Natural killer cell (primary cell): ENCODE data around the gene TMEM88. TPM values are rescaled to one million over a fixed set of nuclear protein-coding genes. Genes with fewer than 3 reads are reported as not detected.

Source experiments
- ATAC-seq, 3 donors: fragments of 150-1000 bp in 2 of 3; fragments of 200-7000 bp in 1 of 3; cut with Tn5 transposase; 1 replicate in 1 of 3; 2 replicates in 2 of 3; pipeline ENCODE4 v1.10.0; 2021; ENCODE audit warnings: mild to moderate bottlenecking in 2 of 3, moderate library complexity in 2 of 3
- DNase-seq, 2 donors: peaks; one replicate each; pipeline versions ENCODE4 v3.0.0 to v3.0.0-alpha.2; 2013 to 2021; ENCODE audit warnings: mixed read lengths in 1 of 2
- H3K27ac ChIP-seq: one replicate; pipeline ENCODE4 v1.5.1; 2013; ENCODE audit warnings: mild to moderate bottlenecking, low read length
- H3K27me3 ChIP-seq: one replicate; pipeline ENCODE4 v1.6.1; 2013; ENCODE audit warnings: low read length; ENCODE audit not compliant: control insufficient read depth, insufficient read depth
- H3K36me3 ChIP-seq: one replicate; pipeline ENCODE4 v1.6.1; 2013; ENCODE audit warnings: low read length; ENCODE audit not compliant: control insufficient read depth, insufficient read depth
- H3K4me1 ChIP-seq: one replicate; pipeline ENCODE4 v1.6.1; 2013; ENCODE audit warnings: low read length; ENCODE audit not compliant: control insufficient read depth, insufficient read depth
- H3K4me3 ChIP-seq: one replicate; pipeline ENCODE4 v1.5.1; 2013; ENCODE audit warnings: low read length
- H3K9me3 ChIP-seq: one replicate; pipeline ENCODE4 v1.6.1; 2013; ENCODE audit warnings: low read length; ENCODE audit not compliant: control insufficient read depth, insufficient read depth
- H3K27ac Mint-ChIP-seq, 2 donors: one replicate each; pipeline ENCODE4 v1.8.0; 2022; ENCODE audit warnings: mild to moderate bottlenecking in 2 of 2, mixed read lengths in 2 of 2, moderate library complexity in 1 of 2
- H3K27me3 Mint-ChIP-seq, 2 donors: one replicate each; pipeline ENCODE4 v1.8.0; 2022; ENCODE audit warnings: low read depth in 2 of 2, mixed read lengths in 2 of 2
- H3K36me3 Mint-ChIP-seq: one replicate; pipeline ENCODE4 v1.8.0; 2022; ENCODE audit warnings: mixed read lengths
- H3K4me1 Mint-ChIP-seq, 2 donors: one replicate each; pipeline ENCODE4 v1.8.0; 2022; ENCODE audit warnings: mixed read lengths in 2 of 2
- H3K4me3 Mint-ChIP-seq: one replicate; pipeline ENCODE4 v1.8.0; 2022; ENCODE audit warnings: mild to moderate bottlenecking, moderate library complexity, mixed read lengths
- H3K9me3 Mint-ChIP-seq, 2 donors: one replicate each; pipeline ENCODE4 v1.8.0; 2022; ENCODE audit warnings: mixed read lengths in 2 of 2
- WGBS: methylation state at CpG from one replicate; pipeline ENCODE4 v1.1.7; 2013; ENCODE audit warnings: missing lambda C conversion rate; ENCODE audit not compliant: insufficient coverage; 5-methylcytosine and 5-hydroxymethylcytosine counted together
- intact Hi-C: fragments of 100-400 bp; cut with micrococcal nuclease; formaldehyde crosslinking; loops from one replicate; pipeline ENCODE4 v1.14.2; 2022
- total RNA-seq, 4 donors: library from RNA; stranded (reverse); fragments of 120-200 nt in 1 of 4; gene quantifications; one replicate each; pipeline versions ENCODE4 v1.2.3 to v1.2.4, GENCODE V29; 2013 to 2022
- TF ChIP-seq, protein P1 (sequence below): fragments of 200-600 bp; IDR thresholded peaks from one replicate; pipeline ENCODE4 v1.8.0; 2022; ENCODE audit warnings: antibody characterized with exemption

TMEM88 gene
- total RNA-seq, 3 donors from 2014 or later (not counting 1 experiment from before 2014, with no cell fraction given) = 12.7 to 45.5 (median 27.6) TPM

DNA sequence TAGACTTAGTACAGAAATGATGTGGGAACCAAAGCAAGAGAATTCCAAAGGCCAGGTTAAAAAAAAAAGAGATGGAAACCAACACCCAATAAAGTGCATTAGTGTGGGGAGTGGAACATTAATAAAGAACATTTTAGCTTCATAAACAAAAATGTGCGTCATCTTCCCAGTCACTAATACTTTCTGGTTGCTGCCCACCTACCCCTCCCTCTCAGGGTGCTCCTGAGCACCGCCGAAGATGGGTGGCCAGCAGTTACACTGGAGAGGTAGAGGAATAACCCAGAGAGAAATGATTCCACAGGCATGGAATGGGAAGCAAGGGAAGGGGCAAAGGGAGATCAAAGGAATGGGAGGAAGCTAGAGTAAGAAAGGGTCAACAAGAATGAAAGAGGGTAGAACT lies 27.8 kb downstream of the TMEM88 start:
- no peak for DNase-seq
- H3K4me1 Mint-ChIP-seq = no peaks in the 10 kb centered on the region
- Histone ChIP-seq H3K36me3 (peaks cover 27% of the 10 kb centered on the region), H3K4me3 (no peak overlapping the region), H3K27ac (no peak overlapping the region), H3K9me3 (no peaks in the 10 kb centered on the region), H3K4me1 (peaks cover 27% of the 10 kb centered on the region), H3K27me3 (no peaks in the 10 kb centered on the region)
- WGBS = no CpG with 5 or more reads among the region's 3 CpGs
- no peaks in the 10 kb centered on the region for H3K9me3 Mint-ChIP-seq
- TF ChIP-seq, protein P1, sequence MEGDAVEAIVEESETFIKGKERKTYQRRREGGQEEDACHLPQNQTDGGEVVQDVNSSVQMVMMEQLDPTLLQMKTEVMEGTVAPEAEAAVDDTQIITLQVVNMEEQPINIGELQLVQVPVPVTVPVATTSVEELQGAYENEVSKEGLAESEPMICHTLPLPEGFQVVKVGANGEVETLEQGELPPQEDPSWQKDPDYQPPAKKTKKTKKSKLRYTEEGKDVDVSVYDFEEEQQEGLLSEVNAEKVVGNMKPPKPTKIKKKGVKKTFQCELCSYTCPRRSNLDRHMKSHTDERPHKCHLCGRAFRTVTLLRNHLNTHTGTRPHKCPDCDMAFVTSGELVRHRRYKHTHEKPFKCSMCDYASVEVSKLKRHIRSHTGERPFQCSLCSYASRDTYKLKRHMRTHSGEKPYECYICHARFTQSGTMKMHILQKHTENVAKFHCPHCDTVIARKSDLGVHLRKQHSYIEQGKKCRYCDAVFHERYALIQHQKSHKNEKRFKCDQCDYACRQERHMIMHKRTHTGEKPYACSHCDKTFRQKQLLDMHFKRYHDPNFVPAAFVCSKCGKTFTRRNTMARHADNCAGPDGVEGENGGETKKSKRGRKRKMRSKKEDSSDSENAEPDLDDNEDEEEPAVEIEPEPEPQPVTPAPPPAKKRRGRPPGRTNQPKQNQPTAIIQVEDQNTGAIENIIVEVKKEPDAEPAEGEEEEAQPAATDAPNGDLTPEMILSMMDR = no peak
- ATAC-seq = no peak
- no peaks in the 10 kb centered on the region for H3K36me3 Mint-ChIP-seq
- no peak overlapping the region for H3K4me3 Mint-ChIP-seq
- no peaks in the 10 kb centered on the region for H3K27me3 Mint-ChIP-seq
- intact Hi-C loops = no loop called here
- no peak overlapping the region for H3K27ac Mint-ChIP-seq

DNA sequence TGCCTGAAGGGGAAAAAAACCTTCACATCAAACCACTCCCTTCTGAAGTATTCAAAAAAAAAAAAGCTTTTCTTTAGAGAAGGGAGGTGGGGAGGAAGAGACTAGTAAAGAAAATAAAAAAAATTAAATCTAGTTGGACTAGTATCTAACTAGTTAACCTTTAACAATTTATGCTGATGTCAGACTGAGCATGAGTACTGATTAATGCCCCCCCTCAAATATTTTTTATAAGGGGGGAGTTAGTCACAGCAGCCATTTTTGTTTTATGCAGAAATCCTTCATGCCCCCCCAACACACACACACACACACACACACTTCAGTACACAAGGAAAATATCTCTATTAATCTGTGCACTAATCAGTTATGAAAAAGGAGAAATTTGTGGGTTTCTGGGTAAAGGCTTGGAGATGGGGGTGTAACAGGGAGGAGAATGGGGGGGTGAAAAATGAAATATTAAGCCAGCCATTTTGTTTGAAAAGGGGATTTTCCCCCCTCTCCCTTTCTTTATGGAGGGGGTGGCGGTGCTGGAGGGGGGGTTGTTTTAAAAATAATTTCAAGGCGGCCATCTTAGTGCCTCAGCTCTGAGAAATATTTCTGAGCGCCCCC lies 29.0 kb downstream of the TMEM88 start:
- WGBS = no CpG with 5 or more reads among the region's 3 CpGs
- Histone ChIP-seq H3K36me3 (peaks cover 24% of the 10 kb centered on the region), H3K4me1 (peaks cover 39% of the 10 kb centered on the region), H3K27me3 (no peaks in the 10 kb centered on the region), H3K4me3 (no peak overlapping the region), H3K9me3 (no peaks in the 10 kb centered on the region), H3K27ac (no peak overlapping the region)
- Mint-ChIP-seq H3K9me3 (no peaks in the 10 kb centered on the region), H3K36me3 (no peaks in the 10 kb centered on the region), H3K27ac (peak overlapping the region; percentile 7 to 76), H3K4me3 (peak overlapping the region; percentile 71), H3K27me3 (no peaks in the 10 kb centered on the region), H3K4me1 (no peaks in the 10 kb centered on the region)
- ATAC-seq (no peak), DNase-seq (peak in 1 of 2 donors; percentile 79)
- intact Hi-C loops = no loop called here
- TF ChIP-seq, protein P1 = no peak

DNA sequence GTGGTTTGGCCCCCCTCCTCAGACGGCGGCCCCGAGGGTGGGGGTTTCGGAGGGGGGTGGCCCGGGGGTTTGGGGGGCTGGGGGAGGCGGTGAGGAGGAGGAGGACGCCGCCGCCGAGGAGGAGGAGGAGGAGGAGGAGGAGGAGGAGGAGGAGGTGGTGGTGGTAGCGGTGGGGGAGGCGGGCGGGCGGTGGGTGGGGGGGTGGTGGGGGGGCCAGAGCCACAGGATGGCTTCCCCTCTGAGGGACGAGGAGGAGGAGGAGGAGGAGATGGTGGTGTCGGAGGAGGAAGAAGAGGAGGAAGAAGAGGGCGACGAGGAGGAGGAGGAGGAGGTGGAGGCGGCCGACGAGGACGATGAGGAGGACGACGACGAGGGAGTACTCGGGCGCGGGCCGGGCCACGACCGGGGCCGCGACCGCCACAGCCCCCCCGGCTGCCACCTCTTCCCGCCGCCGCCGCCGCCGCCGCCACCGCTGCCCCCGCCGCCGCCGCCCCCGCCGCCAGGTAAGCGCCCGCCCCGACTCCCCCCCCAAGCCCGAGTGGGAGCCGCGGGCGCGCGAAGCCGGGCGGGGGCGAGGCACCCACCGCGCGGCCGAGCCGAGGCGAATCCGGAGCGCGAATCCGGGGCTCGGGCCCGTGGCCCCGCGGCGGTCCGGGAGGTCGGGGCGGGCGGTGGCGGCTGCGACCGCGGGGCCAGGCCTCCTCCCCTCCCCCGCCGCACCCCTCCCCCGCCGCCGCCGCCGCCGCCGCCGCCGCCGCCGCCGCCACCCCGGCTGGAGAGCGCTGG lies 29.9 kb downstream of the TMEM88 start:
- Histone ChIP-seq H3K36me3 (peaks cover 21% of the 10 kb centered on the region), H3K9me3 (no peaks in the 10 kb centered on the region), H3K27ac (peak overlapping the region; percentile 82), H3K27me3 (no peaks in the 10 kb centered on the region), H3K4me3 (peak overlapping the region; percentile 71), H3K4me1 (peaks cover 46% of the 10 kb centered on the region)
- peak; percentile 58 to 64 for DNase-seq
- no peaks in the 10 kb centered on the region for H3K9me3 Mint-ChIP-seq
- peak; percentile 0 to 6 (median 2) for ATAC-seq
- 3% methylated on average over 72 of the region's 100 CpGs for WGBS
- H3K4me3 Mint-ChIP-seq = peak overlapping the region; percentile 80
- H3K27ac Mint-ChIP-seq = peak overlapping the region in 1 of 2 donors; percentile 76
- no peaks in the 10 kb centered on the region for H3K4me1 Mint-ChIP-seq
- intact Hi-C loops = loop anchor here (5.0 kb wide), 1 partner anchor 48 kb away; the partner anchor contains the start of genes CNTROB and TRAPPC1
- H3K36me3 Mint-ChIP-seq = no peaks in the 10 kb centered on the region
- H3K27me3 Mint-ChIP-seq = no peaks in the 10 kb centered on the region
- TF ChIP-seq, protein P1 = no peak
